GM21723 (cell line): Measurements from ENCODE around the gene PSMA6.
"Not testable (repeated sequence)": the region's sequence is repeated elsewhere in the genome, so short reads cannot be mapped to it uniquely, and the experiment has no call there.

Experiments
- ATAC-seq: cut with Tn5 transposase; IDR thresholded peaks from one replicate; pipeline ENCODE4 v1.9.1; 2021; ENCODE audit warnings: mild to moderate bottlenecking, moderate library complexity; ENCODE audit not compliant: unreplicated experiment

The PSMA6 gene

GRCh38 chr14:35317820-35318219 lies 25.6 kb downstream of the PSMA6 start:
- no peak for ATAC-seq

GRCh38 chr14:35319509-35319908 lies 27.3 kb downstream of the PSMA6 start:
- ATAC-seq, result no peak

GRCh38 chr14:35320472-35320871 lies 28.3 kb downstream of the PSMA6 start:
- no peak for ATAC-seq

- ATAC-seq, result no peak
These were observed 34.2 kb downstream of the PSMA6 start for GRCh38 chr14:35326375-35326774.

DNA sequence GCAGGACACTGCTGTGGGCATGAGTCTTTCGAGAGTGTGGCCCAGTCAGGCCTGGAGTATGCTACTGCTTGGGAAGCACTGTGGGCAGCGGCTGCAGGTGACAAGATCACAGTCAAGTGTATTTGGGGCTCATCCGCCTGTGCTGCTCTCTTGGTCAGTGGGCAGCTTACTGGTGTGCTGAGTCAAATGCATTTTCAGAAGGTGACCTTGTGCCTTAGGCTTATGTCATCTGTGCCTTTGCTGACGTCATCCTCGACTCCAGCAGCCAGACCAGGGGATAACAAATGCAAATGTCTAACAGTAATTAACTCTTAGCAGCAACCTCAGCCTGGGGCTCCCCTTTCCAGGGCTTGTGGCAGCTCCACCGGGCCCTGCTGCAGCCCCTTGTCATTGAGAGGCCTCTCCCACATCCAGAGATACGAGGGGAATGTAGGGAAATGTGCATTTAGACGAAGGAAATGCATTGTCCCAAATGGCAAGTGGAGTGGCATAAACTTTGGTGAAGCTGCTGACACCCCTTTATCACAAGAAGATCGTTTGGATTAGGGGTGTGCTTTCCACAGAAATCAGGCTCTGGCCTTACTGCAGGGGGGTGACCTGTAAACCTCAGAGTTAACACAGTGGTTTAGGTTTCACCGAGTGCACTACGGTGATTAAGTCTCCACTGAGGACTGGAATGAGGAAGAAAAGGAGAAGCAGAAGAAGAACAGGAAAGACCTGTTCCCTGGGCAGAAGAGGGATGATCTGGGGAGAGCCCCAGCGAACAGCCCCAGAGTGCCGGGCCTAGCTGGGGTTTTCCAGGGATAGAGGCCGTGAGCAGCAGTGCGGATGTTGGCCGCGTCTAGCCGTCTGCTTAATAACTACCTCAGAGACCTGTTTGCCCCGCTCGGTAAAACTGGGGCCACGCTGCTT lies 39.7 kb downstream of the PSMA6 start:
- ATAC-seq, result peak; percentile 58

GRCh38 chr14:35332517-35333263 lies 40.5 kb downstream of the PSMA6 start:
- ATAC-seq, result no peak

- ATAC-seq, result no peak
These were observed 41.1 kb downstream of the PSMA6 start for GRCh38 chr14:35333264-35333730.

DNA sequence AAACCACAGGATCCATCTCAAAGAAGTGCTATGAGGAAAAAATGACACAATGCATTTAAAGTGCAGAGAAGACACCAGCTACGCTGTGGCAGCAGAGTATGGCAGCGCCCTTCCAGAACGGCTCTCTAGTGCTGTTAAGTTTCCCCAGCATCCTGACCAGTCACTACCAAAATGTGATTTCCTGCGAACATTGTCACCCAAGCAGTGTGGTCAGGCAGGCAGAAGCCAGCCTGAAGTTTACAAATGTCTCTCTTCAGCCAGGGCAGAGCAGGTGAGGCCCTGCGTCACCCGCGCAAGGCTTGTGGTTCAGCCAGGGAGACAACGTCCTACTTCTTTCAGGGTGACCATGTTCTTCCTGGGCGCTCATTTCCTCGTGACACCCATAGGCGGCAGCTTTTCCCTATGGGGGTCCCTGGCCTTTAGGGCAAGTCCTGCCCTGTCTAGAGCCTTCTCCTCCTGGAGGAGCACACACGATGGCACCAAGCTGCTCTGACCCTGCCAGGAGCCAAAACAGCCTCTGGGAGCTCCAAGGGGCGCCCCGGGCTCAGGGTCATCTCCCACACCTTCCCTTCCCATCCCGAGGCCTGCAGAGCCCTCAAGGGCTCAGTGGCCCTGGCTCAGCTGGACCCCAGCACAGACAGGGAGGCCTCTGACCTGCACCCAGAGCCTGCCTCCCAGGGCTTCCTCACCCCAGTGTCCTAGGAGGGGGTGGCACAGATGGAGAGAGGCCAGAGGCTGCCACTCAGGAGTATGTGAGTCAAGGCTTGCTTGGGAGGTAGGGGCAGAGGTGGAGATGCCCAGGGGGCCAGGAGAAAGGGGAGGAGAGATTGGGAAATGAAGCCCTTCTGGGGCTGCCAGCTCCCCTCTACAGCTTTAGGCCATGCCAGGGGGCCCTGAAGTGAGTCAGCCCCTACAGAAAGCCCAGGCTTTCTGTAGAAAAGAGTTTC lies 41.9 kb downstream of the PSMA6 start:
- no peak for ATAC-seq

- ATAC-seq, result no peak
These were observed 43.4 kb downstream of the PSMA6 start for GRCh38 chr14:35335388-35336092.

DNA sequence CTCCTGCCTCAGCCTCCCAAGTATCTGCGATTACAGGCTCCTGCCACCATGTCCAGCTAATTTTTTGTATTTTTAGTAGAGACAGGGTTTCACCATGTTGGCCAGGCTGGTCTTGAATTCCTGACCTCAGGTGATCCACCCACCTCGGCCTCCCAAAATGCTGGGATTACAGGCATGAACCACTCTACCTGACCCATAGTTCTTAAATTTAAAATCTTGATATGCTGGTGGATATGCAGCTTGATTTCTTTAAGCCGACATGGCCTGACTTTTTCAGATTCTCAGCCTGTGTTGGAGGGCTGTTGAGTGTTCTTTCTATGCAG lies 44.0 kb downstream of the PSMA6 start:
- ATAC-seq, result not testable (repeated sequence)

DNA sequence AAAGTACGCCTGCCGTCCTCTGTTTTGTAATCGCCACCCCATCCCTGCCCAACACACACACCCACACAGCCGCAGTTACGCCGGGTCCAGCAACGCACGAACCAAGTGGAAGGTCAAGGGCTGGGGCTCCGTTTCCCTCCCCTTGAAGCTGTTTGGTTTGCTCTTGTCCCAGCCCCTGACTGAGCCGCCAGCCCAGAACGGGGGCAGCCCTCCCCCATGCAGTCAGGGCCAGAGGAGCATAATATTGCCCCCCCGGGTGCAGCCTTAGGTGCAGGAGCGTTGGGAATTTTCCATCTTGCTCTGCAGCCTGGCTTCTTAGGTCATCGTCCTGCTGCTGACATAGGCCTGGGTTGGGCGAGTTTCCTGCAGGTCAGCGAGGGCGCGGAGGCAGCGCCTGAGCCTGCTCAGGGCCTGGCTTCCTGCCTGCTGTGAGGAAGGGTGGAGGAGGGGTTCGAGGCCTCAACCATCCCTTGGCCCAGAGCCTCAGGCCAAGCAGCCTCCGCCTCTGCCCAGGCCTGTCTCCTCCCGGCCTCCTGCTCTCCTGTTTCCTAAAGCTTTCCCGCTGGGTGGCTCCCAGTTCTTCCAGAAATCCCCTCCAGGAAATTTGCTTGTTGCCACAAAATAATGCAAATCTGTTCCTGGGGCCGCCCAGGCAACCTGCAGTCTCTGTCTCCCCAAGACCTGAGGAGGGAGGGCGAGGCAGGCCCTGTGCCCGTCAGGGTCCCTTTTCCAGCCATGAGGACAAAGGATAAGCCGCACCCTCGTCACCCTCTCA lies 44.5 kb downstream of the PSMA6 start:
- ATAC-seq, result no peak

- no peak for ATAC-seq
These were observed 45.4 kb downstream of the PSMA6 start for GRCh38 chr14:35337269-35338255.

DNA sequence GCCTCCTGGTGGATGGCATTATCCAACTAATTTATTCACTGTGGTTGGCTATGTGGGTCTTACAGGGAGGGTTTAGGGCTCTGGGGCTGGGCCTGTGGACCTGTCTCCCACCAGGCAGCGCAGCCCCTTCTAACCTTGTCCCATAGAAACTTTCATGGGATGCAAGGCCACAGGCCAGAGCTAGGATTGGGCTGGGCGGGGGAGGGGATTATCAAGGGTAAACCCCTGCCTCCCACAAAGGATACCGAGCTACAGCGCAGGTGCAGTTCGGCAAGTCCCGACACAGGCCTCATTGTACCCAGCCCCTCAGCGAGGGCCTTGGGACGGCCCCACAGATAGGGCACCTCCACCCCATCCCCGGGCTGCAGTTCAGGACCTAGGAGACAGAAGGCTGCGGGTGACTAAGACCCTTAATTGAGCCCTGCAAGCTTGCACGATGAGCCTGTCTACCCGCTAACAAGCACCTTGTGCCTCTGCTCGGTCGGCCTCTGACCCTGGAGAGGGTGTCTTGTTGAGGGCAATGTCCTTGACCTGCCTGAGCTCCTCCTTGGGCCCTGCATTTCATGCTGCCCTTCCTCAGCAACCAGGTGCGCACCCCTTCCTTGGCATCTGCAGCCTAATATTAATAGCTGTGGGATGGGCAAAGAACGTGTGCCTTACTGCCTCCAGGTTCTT lies 46.7 kb downstream of the PSMA6 start:
- no peak for ATAC-seq

- peak; percentile 81 for ATAC-seq
These were observed 47.7 kb downstream of the PSMA6 start for GRCh38 chr14:35339761-35340406.

GRCh38 chr14:35340616-35341453 lies 48.7 kb downstream of the PSMA6 start:
- ATAC-seq, result no peak

GRCh38 chr14:35341454-35341750 lies 49.2 kb downstream of the PSMA6 start:
- no peak for ATAC-seq
